GM13976 (cell line): ENCODE data around the gene MAN2A1.

Source experiments
- DNase-seq: peaks from one replicate; pipeline ENCODE4 v3.0.0; 2012; ENCODE audit warnings: low spot score
- CTCF ChIP-seq: IDR thresholded peaks from 2 replicates; pipeline ENCODE4 v1.5.1; 2012; ENCODE audit warnings: borderline replicate concordance, mild to moderate bottlenecking; ENCODE audit not compliant: insufficient read depth; ENCODE audit errors: extremely low read depth, missing control alignments, control extremely low read depth
- in situ Hi-C: fragments of 300-500 bp; cut with MboI; formaldehyde crosslinking; loops from one replicate; pipeline ENCODE4 v1.12.0; 2022; ENCODE audit warnings: low sequenced_read_pairs, mixed read lengths, inconsistent platforms; ENCODE audit not compliant: unreplicated experiment

The MAN2A1 gene

GRCh38 chr5:109779036-109779735, 89.5 kb downstream of the MAN2A1 start:
- in situ Hi-C loops: no loop called here
- TF ChIP-seq CTCF: no peak
- DNase-seq: no peak

- in situ Hi-C loops: no loop called here
- DNase-seq: no peak
- no peak for TF ChIP-seq CTCF
Observed at GRCh38 chr5:109784687-109785086, 95.0 kb downstream of the MAN2A1 start.

GRCh38 chr5:109786206-109786855, 96.6 kb downstream of the MAN2A1 start:
- in situ Hi-C loops: no loop called here
- no peak for TF ChIP-seq CTCF
- DNase-seq: no peak

- TF ChIP-seq CTCF: no peak
- DNase-seq: peak; percentile 10
- in situ Hi-C loops: no loop called here
Observed at GRCh38 chr5:109788596-109788995, 98.9 kb downstream of the MAN2A1 start.

- in situ Hi-C loops: no loop called here
- DNase-seq: no peak
- TF ChIP-seq CTCF: no peak
Observed at GRCh38 chr5:109792613-109793012, 102.9 kb downstream of the MAN2A1 start.

GRCh38 chr5:109803854-109804253, 114.1 kb downstream of the MAN2A1 start:
- no peak for TF ChIP-seq CTCF
- no peak for DNase-seq
- in situ Hi-C loops: no loop called here
